Loucy (cell line): ENCODE data around the gene PPM1F.

Source experiments
- CTCF ChIP-seq: fragments of 200-600 bp; sonication (generic); conservative IDR thresholded peaks from 2 replicates; pipeline ENCODE4 v1.5.1; 2014; ENCODE audit warnings: mild to moderate bottlenecking, antibody characterized with exemption, low read length
- EZH2phosphoT487 ChIP-seq: fragments of 200-600 bp; IDR thresholded peaks from 2 replicates; pipeline ENCODE4 v1.6.1; 2018; ENCODE audit warnings: antibody characterized with exemption, mild to moderate bottlenecking, moderate library complexity, borderline replicate concordance

- TF ChIP-seq CTCF, result no peak
- TF ChIP-seq EZH2phosphoT487, result no peak
These were observed 3.1 kb downstream of the PPM1F start for GRCh38 chr22:21949569-21949918.
